Neural cell (in vitro differentiated cells): ENCODE results near the gene CCL2.

Source experiments
- EP300 ChIP-seq: fragments of 450-650 bp; conservative IDR thresholded peaks from 2 replicates; pipeline ENCODE4 v1.6.1; 2014; ENCODE audit warnings: antibody characterized with exemption, mild to moderate bottlenecking, moderate library complexity; ENCODE audit not compliant: poor library complexity, severe bottlenecking
- EZH2 ChIP-seq: fragments of 200-600, 300-800 bp; shearing (Covaris generic), sonication (generic); IDR thresholded peaks from 2 replicates; pipeline ENCODE4 v1.6.1; 2014; ENCODE audit warnings: antibody characterized with exemption, low read length, borderline replicate concordance, mild to moderate bottlenecking; ENCODE audit not compliant: insufficient read depth, poor library complexity, severe bottlenecking
- POLR2AphosphoS5 ChIP-seq: IDR thresholded peaks from 2 replicates; pipeline ENCODE4 v1.6.1; 2012
- RAD21 ChIP-seq: fragments of 450-650 bp; conservative IDR thresholded peaks from 2 replicates; pipeline ENCODE4 v1.6.1; 2014; ENCODE audit warnings: antibody characterized with exemption, mild to moderate bottlenecking, moderate library complexity
- REST ChIP-seq: IDR thresholded peaks from 2 replicates; pipeline ENCODE4 v1.6.1; 2012; ENCODE audit warnings: borderline replicate concordance
- TAF1 ChIP-seq: IDR thresholded peaks from 2 replicates; pipeline ENCODE4 v1.6.1; 2012; ENCODE audit warnings: low read depth
- TF ChIP-seq, protein P1 (sequence below): fragments of 450-650 bp; IDR thresholded peaks from 2 replicates; pipeline ENCODE4 v1.5.1; 2014; ENCODE audit warnings: antibody characterized with exemption, mild to moderate bottlenecking, moderate library complexity; ENCODE audit not compliant: poor library complexity, severe bottlenecking

GRCh38 chr17:34252095-34252443, 3.0 kb upstream of the CCL2 start:
- TF ChIP-seq POLR2AphosphoS5 (no peak), EP300 (no peak), RAD21 (no peak), EZH2 (no peak), REST (no peak), TAF1 (no peak)
- TF ChIP-seq, protein P1, sequence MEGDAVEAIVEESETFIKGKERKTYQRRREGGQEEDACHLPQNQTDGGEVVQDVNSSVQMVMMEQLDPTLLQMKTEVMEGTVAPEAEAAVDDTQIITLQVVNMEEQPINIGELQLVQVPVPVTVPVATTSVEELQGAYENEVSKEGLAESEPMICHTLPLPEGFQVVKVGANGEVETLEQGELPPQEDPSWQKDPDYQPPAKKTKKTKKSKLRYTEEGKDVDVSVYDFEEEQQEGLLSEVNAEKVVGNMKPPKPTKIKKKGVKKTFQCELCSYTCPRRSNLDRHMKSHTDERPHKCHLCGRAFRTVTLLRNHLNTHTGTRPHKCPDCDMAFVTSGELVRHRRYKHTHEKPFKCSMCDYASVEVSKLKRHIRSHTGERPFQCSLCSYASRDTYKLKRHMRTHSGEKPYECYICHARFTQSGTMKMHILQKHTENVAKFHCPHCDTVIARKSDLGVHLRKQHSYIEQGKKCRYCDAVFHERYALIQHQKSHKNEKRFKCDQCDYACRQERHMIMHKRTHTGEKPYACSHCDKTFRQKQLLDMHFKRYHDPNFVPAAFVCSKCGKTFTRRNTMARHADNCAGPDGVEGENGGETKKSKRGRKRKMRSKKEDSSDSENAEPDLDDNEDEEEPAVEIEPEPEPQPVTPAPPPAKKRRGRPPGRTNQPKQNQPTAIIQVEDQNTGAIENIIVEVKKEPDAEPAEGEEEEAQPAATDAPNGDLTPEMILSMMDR: no peak
